HG03025 (cell line): ENCODE measurements around the gene IL6ST.
"Not testable (repeated sequence)": the region's sequence is repeated elsewhere in the genome, so short reads cannot be mapped to it uniquely, and the experiment has no call there.

Experiments used
- ATAC-seq: cut with Tn5 transposase; IDR thresholded peaks from one replicate; pipeline ENCODE4 v1.9.1; 2021; ENCODE audit warnings: mild to moderate bottlenecking, moderate library complexity; ENCODE audit not compliant: unreplicated experiment, low FRiP score

Gene IL6ST

GRCh38 chr5:56006094-56006493 is 11.3 kb upstream of the IL6ST start:
- ATAC-seq: no peak

- ATAC-seq: no peak
Observed at GRCh38 chr5:56004874-56005273, 10.1 kb upstream of the IL6ST start.

DNA sequence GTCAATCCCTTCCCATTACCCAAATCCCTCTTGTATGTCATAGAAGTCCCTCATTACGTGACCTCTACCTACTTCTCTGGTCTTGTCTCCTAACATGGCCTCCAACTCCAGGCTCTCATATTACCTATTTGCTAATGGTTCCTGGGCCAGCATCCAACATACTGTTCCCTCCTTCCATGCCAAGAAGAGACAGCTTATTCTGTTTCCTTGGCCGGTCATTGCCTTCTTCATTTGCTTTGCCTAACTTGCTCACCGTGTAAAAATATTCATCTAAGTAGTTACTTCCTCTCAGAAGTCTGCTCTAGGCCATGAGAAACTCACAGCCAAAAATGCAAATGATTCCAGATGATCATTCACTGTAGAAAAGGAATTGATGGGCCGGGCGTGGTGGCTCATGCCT is 8.9 kb upstream of the IL6ST start:
- no peak for ATAC-seq

DNA sequence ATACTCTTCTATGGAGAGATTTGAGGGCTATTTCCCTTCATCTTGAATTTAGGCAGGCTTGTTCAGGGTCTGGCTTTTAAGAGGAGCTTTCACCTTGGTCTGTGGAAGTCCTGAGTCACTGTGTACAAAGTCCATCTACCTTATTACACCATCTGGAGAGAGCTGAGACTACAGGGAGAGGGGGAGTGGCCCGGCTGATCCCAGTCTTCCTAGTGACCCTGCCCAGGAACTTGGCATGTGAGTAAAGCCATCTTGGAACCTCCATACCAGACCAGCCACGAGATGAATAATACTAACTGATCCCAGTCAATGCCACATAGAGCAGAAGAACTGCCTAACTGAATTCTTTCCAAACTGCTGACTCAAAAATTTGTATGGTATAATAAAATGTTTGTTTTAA is 8.4 kb upstream of the IL6ST start:
- ATAC-seq: no peak

GRCh38 chr5:56002303-56002702 is 7.5 kb upstream of the IL6ST start:
- no peak for ATAC-seq

- not testable (repeated sequence) for ATAC-seq
Observed at GRCh38 chr5:56000221-56000620, 5.5 kb upstream of the IL6ST start.

- no peak for ATAC-seq
Observed at GRCh38 chr5:55998966-55999365, 4.2 kb upstream of the IL6ST start.

- no peak for ATAC-seq
Observed at GRCh38 chr5:55997742-55998351, 3.1 kb upstream of the IL6ST start.

GRCh38 chr5:55994998-55995914 is 493 bp upstream of the IL6ST start:
- ATAC-seq: peak; percentile 96

GRCh38 chr5:55993731-55994494 is 850 bp downstream of the IL6ST start:
- ATAC-seq: no peak

GRCh38 chr5:55993013-55993412 is 1.8 kb downstream of the IL6ST start:
- no peak for ATAC-seq

DNA sequence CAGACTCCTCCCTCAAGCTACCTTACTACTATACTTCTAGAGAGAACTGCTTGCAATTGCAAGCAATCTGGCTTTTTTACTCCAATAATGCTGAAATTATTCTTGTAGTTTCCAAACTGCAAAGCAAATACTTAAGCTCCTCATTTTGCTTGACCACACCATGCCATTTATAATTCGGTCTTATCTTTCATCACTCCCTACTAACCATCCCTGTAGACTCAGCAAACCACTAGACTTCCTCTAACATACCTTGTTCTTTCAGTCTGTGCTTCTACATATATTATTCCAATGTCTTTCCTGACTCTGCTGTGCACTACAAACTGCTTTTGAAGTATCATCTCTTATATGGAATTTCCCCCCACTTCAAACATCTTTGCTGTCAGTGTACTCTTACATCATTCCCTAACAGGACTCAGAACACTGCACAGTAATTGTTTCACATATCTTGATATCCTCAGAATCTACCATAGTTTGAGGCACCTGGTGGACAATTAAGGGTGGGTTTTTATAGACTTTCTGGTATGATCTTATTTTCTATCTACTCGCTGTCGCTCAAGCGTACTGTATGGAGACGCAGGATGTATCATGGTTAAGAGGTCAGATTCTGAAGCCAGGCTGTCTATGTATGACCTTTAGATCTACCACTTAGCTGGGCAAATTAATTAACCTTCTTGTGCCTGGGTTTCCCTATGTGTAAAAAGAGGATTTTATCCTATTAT is 2.8 kb downstream of the IL6ST start:
- no peak for ATAC-seq

DNA sequence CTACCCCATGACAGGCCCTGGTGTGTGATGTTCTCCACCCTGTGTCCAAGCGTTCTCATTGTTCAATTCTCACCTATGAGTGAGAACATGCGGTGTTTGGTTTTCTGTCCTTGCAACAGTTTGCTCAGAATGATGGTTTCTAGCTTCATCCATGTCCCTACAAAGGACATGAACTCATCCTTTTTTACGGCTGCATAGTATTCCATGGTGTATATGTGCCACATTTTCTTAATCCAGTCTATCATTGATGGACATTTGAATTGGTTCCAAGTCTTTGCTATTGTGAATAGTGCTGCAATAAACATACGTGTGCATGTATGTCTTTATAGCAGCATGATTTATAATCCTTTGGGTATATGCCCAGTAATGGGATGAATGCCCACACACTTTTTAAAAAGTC is 3.9 kb downstream of the IL6ST start:
- ATAC-seq: not testable (repeated sequence)

DNA sequence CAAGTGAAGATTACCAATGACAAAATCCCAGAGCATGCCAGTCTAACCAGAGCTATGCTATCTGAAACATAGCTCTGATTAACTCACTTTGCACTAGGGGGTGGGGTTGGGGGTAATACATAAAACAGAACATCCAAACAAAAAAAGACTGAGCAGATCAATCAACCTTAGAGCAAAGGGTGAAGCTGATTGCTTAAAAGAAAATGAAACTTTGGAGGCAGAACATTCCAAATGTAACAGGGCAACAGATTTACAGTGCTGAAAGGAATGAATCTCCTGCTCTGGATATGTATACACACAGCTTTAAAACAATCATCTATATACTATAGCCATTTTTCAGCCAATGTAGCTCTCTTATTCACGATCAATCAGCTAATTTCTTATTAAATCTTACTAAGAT is 4.9 kb downstream of the IL6ST start:
- no peak for ATAC-seq

DNA sequence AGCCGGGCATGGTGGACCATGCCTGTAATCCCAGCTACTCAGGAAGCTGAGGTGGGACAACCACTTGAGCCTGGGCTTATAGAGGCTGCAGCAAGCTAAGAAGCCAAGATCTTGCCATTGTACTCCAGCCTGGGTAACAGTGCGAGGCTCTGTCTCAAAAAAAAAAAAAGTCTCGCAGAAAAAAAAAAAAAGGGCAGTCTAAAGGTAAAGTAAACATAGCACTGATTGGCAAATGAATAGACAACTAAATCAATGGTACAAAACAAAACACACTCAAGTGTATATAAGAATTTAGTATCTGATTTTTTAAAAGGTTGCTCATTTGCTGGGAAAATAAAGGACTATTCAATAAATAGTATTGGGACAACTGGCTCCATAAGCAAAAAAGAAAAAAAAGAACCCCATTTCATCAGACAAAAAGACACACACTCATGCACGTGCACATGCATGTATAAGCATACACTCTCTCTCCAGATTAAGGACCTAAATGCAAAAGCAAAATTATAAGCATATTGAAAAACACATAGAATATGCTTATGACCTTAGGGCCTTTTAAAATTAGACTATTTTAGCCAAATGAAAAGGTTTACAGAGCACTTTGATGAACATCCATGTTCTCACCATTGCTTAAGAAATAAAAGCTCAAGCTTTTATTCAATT is 5.7 kb downstream of the IL6ST start:
- ATAC-seq: no peak

DNA sequence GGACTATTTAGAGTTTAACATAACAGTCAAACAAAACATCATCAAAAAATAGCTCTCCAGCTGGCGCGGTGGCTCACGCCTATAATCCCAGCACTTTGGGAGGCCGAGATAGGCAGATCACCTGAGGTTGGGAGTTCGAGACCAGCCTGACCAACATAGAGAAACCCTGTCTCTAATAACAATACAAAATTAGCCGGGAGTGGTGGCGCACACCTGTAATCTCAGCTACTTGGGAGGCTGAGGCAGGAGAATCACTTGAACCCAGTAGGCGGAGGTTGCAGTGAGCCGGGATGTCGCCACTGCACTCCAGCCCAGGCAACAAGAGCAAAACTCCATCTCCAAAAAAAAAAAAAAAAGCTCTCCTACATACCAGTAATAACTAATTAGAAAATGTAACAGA is 6.3 kb downstream of the IL6ST start:
- not testable (repeated sequence) for ATAC-seq

DNA sequence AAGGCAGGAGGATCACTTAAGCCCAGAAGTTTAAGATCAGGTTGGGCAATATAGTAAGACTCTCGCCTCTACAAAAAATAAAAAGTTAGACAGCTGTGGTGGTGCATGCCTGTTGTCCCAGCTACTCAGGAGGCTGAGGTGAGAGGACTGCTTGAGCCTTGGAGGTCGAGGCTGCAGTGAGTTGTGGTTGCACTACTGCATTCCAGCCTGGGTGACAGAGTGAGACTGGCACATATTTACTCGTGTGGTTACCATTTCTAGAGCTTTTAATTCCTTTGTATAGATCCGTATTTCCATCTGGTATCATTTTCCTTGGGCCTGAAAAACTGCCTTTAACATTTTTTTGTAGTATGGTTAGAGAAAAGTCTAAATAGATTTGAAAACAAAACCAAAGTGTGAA is 7.8 kb downstream of the IL6ST start:
- ATAC-seq: no peak

GRCh38 chr5:55985181-55985580 is 9.6 kb downstream of the IL6ST start:
- ATAC-seq: no peak

DNA sequence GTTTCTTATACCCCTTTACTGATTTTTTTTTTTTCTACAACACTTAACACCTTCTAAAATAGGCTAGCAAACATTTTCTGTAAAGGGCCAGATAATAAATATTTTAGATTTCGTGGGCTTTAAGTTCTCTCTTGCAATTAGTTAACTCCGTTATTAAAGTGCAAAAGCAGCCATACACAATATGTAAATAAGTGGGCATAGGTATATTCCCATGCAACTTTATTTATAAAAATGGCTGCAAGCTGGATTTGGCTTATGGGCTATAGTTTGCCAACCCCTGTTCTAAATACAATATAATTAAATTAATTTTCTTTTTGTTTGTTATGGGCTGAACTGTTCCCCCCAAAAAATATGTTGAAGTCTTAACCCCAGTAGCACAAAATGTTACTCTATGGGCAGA is 10.8 kb downstream of the IL6ST start:
- no peak for ATAC-seq

- ATAC-seq: no peak
Observed at GRCh38 chr5:55982957-55983381, 11.8 kb downstream of the IL6ST start.
